GM19395 (cell line): Measurements from ENCODE around the gene PGF.

Source experiments
- ATAC-seq: cut with Tn5 transposase; IDR thresholded peaks from one replicate; pipeline ENCODE4 v1.9.1; 2021; ENCODE audit warnings: mild to moderate bottlenecking, moderate library complexity; ENCODE audit not compliant: unreplicated experiment

Gene PGF

GRCh38 chr14:74959596-74960180, 4.3 kb upstream of the PGF start:
- ATAC-seq = no peak

DNA sequence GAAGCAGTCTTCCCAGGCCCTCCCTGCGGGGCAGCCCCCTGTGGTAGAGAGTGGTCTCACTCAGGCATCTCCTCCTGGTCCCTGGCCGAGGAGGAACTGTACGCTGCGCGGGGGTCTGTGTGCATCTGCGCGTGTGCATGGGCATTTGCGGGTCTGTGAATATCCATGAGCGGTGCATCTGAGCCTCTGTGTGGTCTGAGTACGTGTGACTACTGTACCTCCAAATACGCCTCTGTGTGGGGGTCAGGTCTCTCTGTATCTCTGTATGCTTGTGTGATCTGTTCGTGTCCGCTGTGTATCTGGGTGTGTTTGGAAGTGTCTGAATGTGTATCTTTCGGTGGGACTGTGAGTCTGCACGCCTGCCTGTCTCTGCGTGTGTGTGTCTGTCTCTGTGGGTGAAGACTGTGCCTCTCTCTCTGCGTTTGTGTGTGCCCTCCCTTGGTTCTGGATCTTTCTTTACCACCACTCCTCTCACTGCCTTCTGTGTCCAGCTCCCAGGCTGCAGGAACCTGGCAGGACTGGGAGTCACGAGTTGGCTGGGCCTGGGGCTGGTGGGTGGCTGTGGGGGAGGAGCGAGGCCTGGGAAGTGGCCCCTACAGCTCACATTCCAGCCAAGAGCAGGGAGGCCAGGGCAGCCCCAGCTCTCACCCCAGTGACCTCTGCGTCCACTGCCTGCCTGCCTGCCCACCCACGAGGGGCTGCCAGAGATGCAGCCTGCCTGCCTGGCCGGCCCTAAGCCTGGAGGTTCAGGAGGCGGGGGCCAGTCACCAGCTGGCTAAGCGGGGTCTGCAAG, 1.1 kb upstream of the PGF start:
- ATAC-seq = no peak

GRCh38 chr14:74956027-74956279, 556 bp upstream of the PGF start:
- no peak for ATAC-seq

DNA sequence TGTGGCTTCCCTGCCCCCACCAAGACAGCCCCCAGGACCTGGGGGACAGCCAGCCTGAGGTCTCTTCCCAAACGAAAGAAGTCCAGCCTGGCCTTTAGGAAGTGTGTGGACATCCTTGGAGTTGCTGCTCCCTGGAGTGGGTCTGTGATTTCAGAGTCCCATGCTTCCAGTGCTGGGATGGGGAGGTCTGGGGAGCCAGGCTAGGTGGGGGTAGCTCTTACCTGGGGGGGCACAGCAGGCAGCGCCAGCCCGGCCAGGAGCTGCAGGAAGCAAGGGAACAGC, 509 bp downstream of the PGF start:
- no peak for ATAC-seq

DNA sequence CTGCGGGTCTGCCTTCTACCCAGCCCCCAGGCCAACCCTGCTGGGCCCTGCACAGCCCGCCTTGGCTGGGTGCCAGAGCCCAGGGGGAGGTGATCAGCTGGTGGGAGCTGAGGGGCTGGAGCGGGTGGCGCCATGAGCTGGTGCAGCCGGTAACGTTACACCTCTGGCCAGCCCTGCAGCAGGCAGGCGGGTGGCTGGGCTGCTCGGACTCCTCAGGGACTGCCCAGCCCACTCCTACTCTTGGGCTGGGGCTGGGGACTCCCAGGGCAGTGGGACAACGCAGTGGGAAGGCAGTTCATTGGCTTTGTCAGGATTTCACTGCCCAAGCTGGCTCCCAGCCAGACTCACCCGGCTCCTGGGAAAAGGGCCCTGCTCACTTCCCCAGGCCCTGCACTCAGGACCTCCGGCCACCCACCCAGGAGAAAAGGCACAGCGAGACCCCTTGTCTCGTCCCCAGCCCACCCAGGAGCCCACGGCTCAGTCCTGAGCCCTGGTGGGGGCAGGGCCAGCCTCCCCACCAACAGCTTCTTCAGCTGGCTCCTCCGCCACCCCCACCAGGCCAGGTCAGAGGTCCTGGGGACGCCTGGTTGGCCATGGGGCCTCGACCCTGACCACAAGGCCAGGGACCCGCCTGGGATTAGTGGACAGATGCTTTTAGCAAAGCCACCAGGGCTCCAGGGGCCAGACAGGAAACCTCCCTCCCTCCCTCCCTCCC, 1.0 kb downstream of the PGF start:
- no peak for ATAC-seq

- no peak for ATAC-seq
Observed at GRCh38 chr14:74953686-74954085, 1.7 kb downstream of the PGF start.

DNA sequence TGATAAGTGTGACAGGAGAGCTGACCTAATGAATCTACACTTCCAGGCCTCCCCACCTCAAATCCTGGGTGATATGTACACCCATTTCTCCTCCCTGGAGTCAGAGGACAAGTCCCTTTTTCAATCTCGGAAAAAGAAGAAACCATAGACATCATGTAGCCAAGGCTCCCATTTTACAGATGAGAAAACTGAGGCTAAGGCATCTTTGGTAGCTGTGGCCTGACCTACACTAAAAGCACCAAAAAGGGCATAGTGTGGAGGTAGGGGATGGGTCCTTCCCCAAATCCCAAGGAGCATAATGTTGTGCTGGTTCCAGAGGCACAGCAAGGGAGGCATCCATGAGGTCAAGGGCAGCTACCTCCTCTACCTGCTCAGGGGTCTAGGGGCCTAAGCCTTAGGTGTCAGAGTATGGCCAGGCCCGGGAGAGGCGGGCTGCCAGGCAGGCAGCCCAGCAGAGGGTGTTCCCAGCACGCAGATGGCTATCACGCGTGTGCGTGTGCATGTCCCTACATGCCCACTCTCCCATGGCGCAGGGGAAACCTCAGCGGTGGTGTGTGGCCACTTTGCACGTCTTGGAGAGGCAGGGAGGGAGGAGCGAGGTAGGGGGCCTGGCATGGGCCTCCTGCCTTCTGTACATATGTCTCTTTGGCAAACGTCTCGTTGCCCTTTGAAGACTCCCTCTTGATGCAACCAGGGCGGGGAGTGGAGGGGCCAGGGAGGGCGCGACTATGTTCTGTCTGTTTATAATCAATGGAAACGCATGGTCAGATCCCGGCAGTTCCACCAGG, 2.5 kb downstream of the PGF start:
- no peak for ATAC-seq

DNA sequence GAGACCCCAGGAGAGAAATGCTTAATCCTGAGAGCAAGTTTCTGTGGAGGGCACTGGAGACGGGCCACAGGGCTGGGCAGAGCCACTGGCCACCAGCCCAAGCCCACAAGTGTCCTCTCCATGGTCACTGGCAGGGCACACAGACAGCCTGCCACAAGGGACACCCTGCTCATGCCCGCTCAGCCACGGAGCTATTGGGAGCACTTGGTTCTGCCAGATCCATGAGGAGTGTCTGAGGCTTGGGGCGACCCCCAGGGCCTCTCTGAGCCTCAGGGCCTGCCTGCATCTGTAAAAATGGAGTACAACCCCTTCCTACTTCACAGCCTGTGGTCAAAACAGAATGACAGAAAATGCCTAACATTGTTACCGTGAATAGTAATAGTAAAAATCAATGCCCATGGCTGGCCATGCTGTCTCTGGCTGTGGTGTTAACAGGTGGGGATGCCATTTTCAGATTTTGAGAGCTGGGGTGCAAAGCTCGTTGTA, 3.2 kb downstream of the PGF start:
- ATAC-seq = no peak

DNA sequence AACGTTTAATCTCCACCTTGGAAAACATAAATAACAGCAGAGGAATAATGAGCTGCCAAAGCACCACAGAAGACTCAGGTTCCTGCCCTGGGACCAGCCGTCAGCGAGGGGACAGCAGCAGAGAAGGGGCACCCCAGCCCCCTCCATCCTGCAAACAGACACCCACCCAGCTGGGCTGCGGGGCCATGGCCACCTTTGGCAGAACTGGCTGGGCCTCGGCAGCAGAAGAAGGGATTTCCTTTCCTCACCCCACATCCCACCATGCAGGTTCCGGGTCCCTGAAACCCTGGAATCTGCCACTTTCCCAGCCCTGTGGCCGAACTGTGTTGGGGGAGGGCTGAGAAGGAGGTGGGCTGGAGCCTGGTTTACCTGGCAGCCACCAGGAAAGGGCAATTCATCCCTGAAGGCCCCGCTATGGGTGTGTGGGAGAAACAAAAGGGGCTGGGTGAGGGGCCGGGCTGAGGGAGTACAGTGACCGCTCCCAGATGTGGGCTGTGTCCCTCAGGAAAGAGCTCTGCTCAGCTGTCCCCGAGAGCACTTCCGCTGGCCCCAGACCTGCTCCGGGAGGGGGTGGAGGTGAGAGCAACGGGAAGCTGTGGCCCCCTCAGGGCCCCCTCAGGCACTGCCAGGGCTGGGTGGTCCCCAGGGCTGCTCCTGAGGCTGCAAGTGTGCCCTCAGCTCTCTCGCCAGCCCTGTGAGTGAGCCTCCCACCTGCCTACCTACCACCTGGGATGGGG, 3.8 kb downstream of the PGF start:
- no peak for ATAC-seq

DNA sequence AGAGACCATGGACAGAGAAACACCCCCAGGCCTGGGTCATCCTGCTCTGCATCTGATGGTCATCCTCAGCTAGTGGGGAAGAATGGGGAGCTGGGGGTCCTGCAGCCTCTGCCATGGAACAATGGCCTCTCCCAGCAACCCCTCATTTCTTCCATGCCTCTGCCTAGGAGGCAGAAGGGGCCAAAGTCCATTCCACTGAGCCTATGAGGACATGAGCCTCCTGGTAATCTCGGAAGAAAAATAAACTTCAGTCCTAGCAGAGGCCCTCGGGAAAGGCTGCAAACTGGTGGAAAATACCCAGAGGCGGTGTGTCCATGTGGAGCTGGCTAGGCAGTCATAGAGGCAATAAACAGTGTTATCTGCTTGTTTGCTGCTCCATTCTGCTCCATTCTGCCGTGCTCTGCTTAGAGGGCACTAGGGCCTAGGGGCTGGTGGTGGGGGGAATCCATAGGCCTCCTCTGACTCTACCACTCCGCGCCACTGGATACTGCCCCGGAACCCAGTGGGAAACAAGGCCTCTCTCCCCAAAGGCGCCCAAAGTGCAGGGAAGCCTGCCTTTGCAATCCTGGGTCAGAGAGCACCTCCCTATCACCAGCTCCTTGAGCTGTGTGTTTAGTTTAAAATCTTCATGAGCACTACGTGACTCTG, 4.5 kb downstream of the PGF start:
- no peak for ATAC-seq

GRCh38 chr14:74949859-74950573, 5.4 kb downstream of the PGF start:
- ATAC-seq = no peak

DNA sequence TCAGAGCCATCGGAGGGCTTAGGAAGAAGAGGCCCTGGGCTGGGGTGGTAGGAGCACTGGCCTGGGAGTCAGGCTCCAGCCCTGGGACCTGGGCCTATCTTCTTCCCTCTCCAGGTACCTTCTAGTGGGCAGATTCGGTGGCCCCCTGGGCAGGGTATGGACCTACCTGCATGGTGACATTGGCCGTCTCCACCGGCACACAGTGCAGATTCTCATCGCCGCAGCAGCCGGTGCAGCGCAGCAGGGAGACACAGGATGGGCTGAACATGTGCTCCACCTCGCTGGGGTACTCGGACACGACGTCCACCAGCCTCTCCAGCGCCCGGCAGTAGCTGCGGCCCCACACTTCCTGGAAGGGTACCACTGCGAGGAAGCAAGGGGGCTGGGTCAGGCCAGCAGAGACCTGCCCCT, 6.2 kb downstream of the PGF start:
- ATAC-seq = no peak

DNA sequence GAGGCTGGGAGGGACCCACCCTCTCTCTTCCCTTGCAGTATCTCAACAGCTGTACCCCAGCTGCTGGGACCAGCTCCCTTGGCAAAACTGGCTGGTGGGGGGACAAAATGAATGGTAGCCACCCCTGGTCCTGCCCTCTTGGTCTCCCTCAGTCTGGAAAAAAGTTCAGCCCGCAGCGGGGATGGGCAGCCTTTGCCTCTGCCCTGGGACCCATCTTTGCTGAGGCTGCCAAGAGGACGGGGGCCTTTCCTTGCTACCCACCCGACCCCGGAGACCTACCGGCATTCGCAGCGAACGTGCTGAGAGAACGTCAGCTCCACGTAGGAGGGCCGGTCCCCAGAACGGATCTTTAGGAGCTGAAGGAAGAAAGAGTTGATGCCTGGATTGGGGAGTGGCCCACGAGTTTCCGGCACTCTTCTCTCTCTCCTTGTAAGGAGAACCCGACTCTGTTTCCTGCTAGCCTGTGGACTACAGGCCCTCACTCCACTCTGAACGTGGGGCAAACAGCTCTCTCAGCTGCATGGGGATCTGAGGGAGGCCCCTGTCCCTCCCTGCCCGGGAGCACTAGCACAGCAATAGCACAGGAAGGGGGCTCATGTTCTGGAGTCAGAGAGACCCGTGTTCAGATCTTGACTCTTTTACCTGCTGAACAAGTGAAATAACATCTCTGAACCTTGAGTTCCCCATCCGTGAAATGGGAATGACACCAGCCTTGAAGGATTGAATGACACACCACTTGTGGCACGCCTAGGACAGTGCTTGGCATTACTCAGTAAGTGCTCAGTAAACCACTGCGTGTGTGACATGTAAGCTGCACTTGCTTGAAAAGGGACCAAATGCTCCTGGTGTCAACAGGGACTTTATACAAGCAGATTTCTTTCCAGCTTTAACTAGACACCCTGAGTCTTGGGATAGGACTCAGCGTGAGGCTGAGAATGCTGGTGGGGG, 6.9 kb downstream of the PGF start:
- no peak for ATAC-seq

GRCh38 chr14:74947353-74948227, 7.8 kb downstream of the PGF start:
- ATAC-seq = no peak

DNA sequence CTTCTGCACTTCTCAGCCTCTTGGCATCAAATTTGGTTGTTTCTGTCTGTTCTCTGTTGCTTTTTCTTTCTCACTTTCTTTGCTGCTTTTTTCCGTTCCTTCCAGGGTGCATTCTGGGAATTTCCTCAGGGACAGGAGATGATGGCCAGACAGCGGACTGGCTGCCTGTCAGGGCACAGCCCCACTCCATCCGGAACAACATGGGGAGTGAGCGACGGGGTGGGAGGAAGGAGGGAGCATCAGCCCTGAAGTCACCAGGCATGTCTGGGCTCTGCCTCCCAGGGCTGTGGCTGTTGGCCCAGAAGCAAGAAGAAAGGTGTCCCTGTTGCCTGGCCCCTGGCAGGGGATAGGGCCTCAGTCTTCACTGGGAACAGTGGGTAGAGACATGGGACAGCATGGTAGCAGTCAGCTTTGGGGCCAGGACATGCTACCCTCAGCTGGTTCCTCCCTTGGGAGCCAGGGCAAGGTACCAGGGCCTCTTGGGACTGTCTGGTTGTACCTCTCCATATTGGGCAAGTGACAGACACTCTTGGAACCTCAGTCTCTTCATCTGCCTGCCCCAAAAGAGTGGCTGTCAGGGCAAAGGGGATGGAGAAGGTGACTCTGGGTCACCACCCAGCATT, 8.6 kb downstream of the PGF start:
- ATAC-seq = no peak

DNA sequence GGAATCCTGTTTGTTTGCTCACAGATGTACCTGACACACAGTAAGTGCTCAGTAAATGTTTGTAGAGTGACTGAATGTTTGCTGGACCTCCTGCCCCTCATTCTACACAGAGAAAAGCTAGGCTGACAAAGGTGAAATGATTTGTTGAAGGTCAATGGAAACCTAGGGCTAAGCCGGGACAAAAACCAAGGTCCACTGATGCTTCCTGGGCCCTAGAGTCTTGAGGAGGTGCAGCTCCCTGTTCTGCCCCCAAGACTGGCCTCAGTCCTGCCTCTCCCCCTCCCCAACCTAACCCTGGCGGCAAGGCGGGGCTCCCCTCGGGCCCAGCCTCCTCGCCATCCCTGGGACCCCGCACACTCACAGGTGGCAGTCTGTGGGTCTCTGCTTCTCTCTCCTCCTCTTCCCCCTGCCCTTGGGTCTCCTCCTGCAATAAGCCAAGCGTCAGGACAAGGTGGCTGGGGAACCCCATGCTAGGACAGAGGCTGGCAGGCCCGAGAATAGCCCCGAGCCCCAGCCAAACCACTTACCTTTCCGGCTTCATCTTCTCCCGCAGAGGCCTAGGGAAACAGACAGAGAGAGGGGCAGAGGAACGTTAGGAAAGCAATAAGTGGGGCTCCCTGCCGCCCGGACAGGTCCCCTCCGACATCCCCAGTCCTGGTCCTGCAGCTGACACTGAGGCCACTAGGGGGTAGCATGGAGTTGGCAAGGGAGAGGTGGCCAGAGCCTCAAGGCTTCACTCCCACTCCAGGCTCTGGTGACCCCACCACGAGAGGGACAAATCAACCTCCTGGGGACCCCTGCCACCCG, 9.3 kb downstream of the PGF start:
- no peak for ATAC-seq
